HCT116 (cell line): ENCODE results near the gene PRLH.

Experiments used
- EZH2 ChIP-seq: fragments of 200-600 bp; sonication (generic); IDR thresholded peaks from 2 replicates; pipeline ENCODE4 v1.6.1; 2017; ENCODE audit warnings: antibody characterized with exemption, mixed run types
- YY1 ChIP-seq: IDR thresholded peaks from 2 replicates; pipeline ENCODE4 v1.6.1; 2011; ENCODE audit warnings: low read length, low read depth, moderate library complexity, mild to moderate bottlenecking; ENCODE audit not compliant: insufficient replicate concordance; ENCODE audit errors: extremely low read depth

- TF ChIP-seq YY1 (no peak), EZH2 (no peak)
These were observed 38.6 kb downstream of the PRLH start for GRCh38 chr2:237604960-237605359.
